IMR-90 (cell line): ENCODE results near the gene MYO3B. TPM values are rescaled to one million over a fixed set of nuclear protein-coding genes. Genes with fewer than 3 reads are reported as not detected.
A peak's percentile ranks its signal among the peaks of the same experiment; 100 is the strongest.

ENCODE experiments used
- ATAC-seq: fragments of 200-7000 bp; cut with Tn5 transposase; 2 replicates; pipeline ENCODE4 v1.9.1; 2020; ENCODE audit warnings: low read depth, mild to moderate bottlenecking, moderate library complexity
- BruUV-seq: library from RNA; stranded (reverse); fragments of 400-500 nt; replicated peaks from 2 replicates; lab custom pipeline; 2021; lab: Mats Ljungman, UMichigan
- CTCF ChIA-PET: fragments of 300-600 bp; formaldehyde crosslinking; extraction: SDS; loops from one replicate; lab custom pipeline; 2021; ENCODE audit warnings: antibody characterized with exemption; lab: Yijun Ruan, JAX
- POLR2A ChIA-PET: fragments of 300-600 bp; sonication (Branson Sonifier 250); formaldehyde crosslinking; loops from one replicate; lab custom pipeline; 2022; ENCODE audit warnings: antibody characterized with exemption; ENCODE audit not compliant: unreplicated experiment; lab: Charles Lee
- DNase-seq: peaks from one replicate; pipeline ENCODE4 v3.0.0; 2013
- H2AFZ ChIP-seq: replicated peaks from 2 replicates; pipeline ENCODE3; 2013; ENCODE audit warnings: low read length, mild to moderate bottlenecking; ENCODE audit not compliant: poor library complexity
- H2AK5ac ChIP-seq: 2 replicates; pipeline ENCODE4 v1.6.1; 2013; ENCODE audit warnings: low read depth, low read length, inconsistent platforms
- H2AK9ac ChIP-seq: replicated peaks from 2 replicates; pipeline ENCODE3; 2013; ENCODE audit warnings: mild to moderate bottlenecking, low read depth, low read length, moderate library complexity; ENCODE audit not compliant: poor library complexity
- H2BK120ac ChIP-seq: 2 replicates; pipeline ENCODE4 v1.6.1; 2013; ENCODE audit warnings: low read depth, low read length, inconsistent platforms
- H2BK15ac ChIP-seq: 3 replicates; pipeline ENCODE4 v1.6.1; 2013; ENCODE audit warnings: low read depth, low read length, inconsistent platforms
- H2BK20ac ChIP-seq: 2 replicates; pipeline ENCODE4 v1.6.1; 2013; ENCODE audit warnings: low read depth, mild to moderate bottlenecking, inconsistent platforms, low read length, moderate library complexity
- H2BK5ac ChIP-seq: 2 replicates; pipeline ENCODE4 v1.6.1; 2013; ENCODE audit warnings: mild to moderate bottlenecking, low read depth, low read length, inconsistent platforms; ENCODE audit not compliant: poor library complexity, severe bottlenecking
- H3K14ac ChIP-seq: replicated peaks from 2 replicates; pipeline ENCODE4 v1.6.1; 2013; ENCODE audit warnings: low read depth, low read length, inconsistent platforms
- H3K18ac ChIP-seq: 2 replicates; pipeline ENCODE4 v1.6.1; 2013; ENCODE audit warnings: low read depth, low read length, control low read depth
- H3K23ac ChIP-seq: 2 replicates; pipeline ENCODE4 v1.6.1; 2013; ENCODE audit warnings: low read depth, low read length, inconsistent platforms
- H3K27ac ChIP-seq: 2 replicates; pipeline ENCODE4 v1.5.1; 2013; ENCODE audit warnings: mild to moderate bottlenecking, control low read depth, low read length; ENCODE audit not compliant: insufficient read depth
- H3K27me3 ChIP-seq: 2 replicates; pipeline ENCODE4 v1.6.1; 2013; ENCODE audit warnings: low read length; ENCODE audit not compliant: control insufficient read depth, insufficient read depth
- H3K36me3 ChIP-seq: 2 replicates; pipeline ENCODE4 v1.6.1; 2013; ENCODE audit warnings: low read length, mixed read lengths; ENCODE audit not compliant: control insufficient read depth, insufficient read depth
- H3K4ac ChIP-seq: 2 replicates; pipeline ENCODE4 v1.6.1; 2013; ENCODE audit warnings: low read depth, low read length, inconsistent platforms
- H3K4me1 ChIP-seq: 2 replicates; pipeline ENCODE4 v1.6.1; 2013; ENCODE audit warnings: low read length, mixed read lengths; ENCODE audit not compliant: control insufficient read depth, insufficient read depth
- H3K4me2 ChIP-seq: 2 replicates; pipeline ENCODE4 v1.6.1; 2013; ENCODE audit warnings: low read depth, mild to moderate bottlenecking, control low read depth, low read length, moderate library complexity
- H3K4me3 ChIP-seq: 2 replicates; pipeline ENCODE4 v1.5.1; 2013; ENCODE audit warnings: low read depth, mild to moderate bottlenecking, control low read depth, low read length, moderate library complexity; ENCODE audit not compliant: insufficient read depth
- H3K56ac ChIP-seq: 2 replicates; pipeline ENCODE4 v1.6.1; 2013; ENCODE audit warnings: low read length, inconsistent platforms; ENCODE audit not compliant: insufficient read depth; ENCODE audit errors: extremely low read depth
- H3K79me1 ChIP-seq, 2 experiments: 2 replicates each; pipeline ENCODE4 v1.6.1; 2013; ENCODE audit warnings: low read length in 2 of 2, inconsistent platforms in 1 of 2, low read depth in 1 of 2
- H3K9ac ChIP-seq: 2 replicates; pipeline ENCODE4 v1.6.1; 2013; ENCODE audit warnings: low read depth, low read length, control low read depth
- H3K9me1 ChIP-seq: 2 replicates; pipeline ENCODE4 v1.6.1; 2013; ENCODE audit warnings: low read length, inconsistent platforms; ENCODE audit not compliant: insufficient read depth
- H3K9me3 ChIP-seq: 2 replicates; pipeline ENCODE4 v1.6.1; 2013; ENCODE audit warnings: low read length; ENCODE audit not compliant: control insufficient read depth, insufficient read depth
- H4K20me1 ChIP-seq: 2 replicates; pipeline ENCODE4 v1.6.1; 2013; ENCODE audit warnings: low read length, inconsistent platforms; ENCODE audit not compliant: insufficient read depth
- H4K5ac ChIP-seq: 2 replicates; pipeline ENCODE4 v1.6.1; 2013; ENCODE audit warnings: mild to moderate bottlenecking, low read depth, low read length, control low read depth
- H4K8ac ChIP-seq, 2 experiments: 2 replicates each; pipeline ENCODE4 v1.6.1; 2013; ENCODE audit warnings: low read depth in 2 of 2, low read length in 2 of 2, control low read depth in 1 of 2, inconsistent platforms in 1 of 2
- H4K91ac ChIP-seq: 2 replicates; pipeline ENCODE4 v1.6.1; 2013; ENCODE audit warnings: low read depth, low read length, inconsistent platforms; ENCODE audit not compliant: insufficient read depth
- BHLHE40 ChIP-seq: fragments of 150-350 bp; IDR thresholded peaks from 2 replicates; pipeline ENCODE4 v1.6.1; 2016; ENCODE audit warnings: mild to moderate bottlenecking, low read depth, low read length
- CEBPB ChIP-seq: IDR thresholded peaks from 2 replicates; pipeline ENCODE4 v1.6.1; 2012; ENCODE audit warnings: low read depth, low read length, improper control_type of control experiment
- CHD1 ChIP-seq: IDR thresholded peaks from 2 replicates; pipeline ENCODE4 v1.6.1; 2012; ENCODE audit warnings: low read depth, low read length, improper control_type of control experiment
- CTCF ChIP-seq: conservative IDR thresholded peaks from 2 replicates; pipeline ENCODE4 v1.5.1; 2012; ENCODE audit warnings: mild to moderate bottlenecking, low read depth, low read length, improper control_type of control experiment
- FOS ChIP-seq: fragments of 150-350 bp; IDR thresholded peaks from 2 replicates; pipeline ENCODE4 v1.6.1; 2016; ENCODE audit warnings: low read depth, low read length
- MAFK ChIP-seq: IDR thresholded peaks from 2 replicates; pipeline ENCODE4 v1.6.1; 2012; ENCODE audit warnings: low read depth, low read length, improper control_type of control experiment
- MAZ ChIP-seq: IDR thresholded peaks from 2 replicates; pipeline ENCODE4 v1.6.1; 2012; ENCODE audit warnings: low read depth, mild to moderate bottlenecking, low read length, improper control_type of control experiment, moderate library complexity, borderline replicate concordance
- MXI1 ChIP-seq: IDR thresholded peaks from 2 replicates; pipeline ENCODE4 v1.6.1; 2012; ENCODE audit warnings: low read depth, mild to moderate bottlenecking, low read length, moderate library complexity, borderline replicate concordance
- NFE2L2 ChIP-seq: fragments of 150-350 bp; IDR thresholded peaks from 2 replicates; pipeline ENCODE4 v1.6.1; 2016; ENCODE audit warnings: low read depth, mild to moderate bottlenecking, low read length
- RAD21 ChIP-seq: IDR thresholded peaks from 2 replicates; pipeline ENCODE4 v1.6.1; 2012; ENCODE audit warnings: low read length, improper control_type of control experiment
- RCOR1 ChIP-seq: IDR thresholded peaks from 2 replicates; pipeline ENCODE4 v1.6.1; 2012; ENCODE audit warnings: mild to moderate bottlenecking, low read length, improper control_type of control experiment; ENCODE audit not compliant: insufficient replicate concordance
- RFX5 ChIP-seq: IDR thresholded peaks from 2 replicates; pipeline ENCODE4 v1.8.0; 2012; ENCODE audit warnings: low read depth, mild to moderate bottlenecking, low read length, moderate library complexity
- SMC3 ChIP-seq: fragments of 150-350 bp; IDR thresholded peaks from 2 replicates; pipeline ENCODE4 v1.6.1; 2016; ENCODE audit warnings: low read depth, mild to moderate bottlenecking, antibody characterized with exemption, low read length, moderate library complexity
- USF2 ChIP-seq: fragments of 150-350 bp; IDR thresholded peaks from 2 replicates; pipeline ENCODE4 v1.6.1; 2017; ENCODE audit warnings: mild to moderate bottlenecking, antibody characterized with exemption, low read length, low read depth
- WGBS, 2 experiments: methylation state at CpG; one replicate each; pipeline versions ENCODE4 v1.1.5 to v1.1.7; 2013; ENCODE audit warnings: missing lambda C conversion rate in 2 of 2; ENCODE audit not compliant: insufficient read length in 1 of 2; ENCODE audit errors: extremely low coverage in 2 of 2; 5-methylcytosine and 5-hydroxymethylcytosine counted together
- dilution Hi-C: fragments of 300-500 bp; cut with HindIII; formaldehyde crosslinking; loops from one replicate; pipeline ENCODE4 v1.14.3; 2018; ENCODE audit warnings: low sequenced_read_pairs; ENCODE audit not compliant: unreplicated experiment
- in situ Hi-C: fragments of 300-500 bp; cut with MboI; formaldehyde crosslinking; loops from 3 replicates; pipeline ENCODE4 v1.14.3; 2019; ENCODE audit warnings: low sequenced_read_pairs, inconsistent platforms, mixed read lengths
- intact Hi-C: fragments of 100-400 bp; cut with micrococcal nuclease; formaldehyde crosslinking; loops from 2 replicates; pipeline ENCODE4 v1.10.0; 2022
- polyA plus RNA-seq, 3 experiments: library from polyadenylated mRNA; depleted of rRNA; stranded (reverse); fragments of >200 nt; gene quantifications; 2 replicates each; pipeline ENCODE4 v1.2.3, GENCODE V29; 2012; ENCODE audit warnings: low replicate concordance in 1 of 3
- total RNA-seq: library from RNA; depleted of rRNA; stranded (reverse); fragments of >200 nt; gene quantifications from 2 replicates; pipeline ENCODE4 v1.2.3, GENCODE V29; 2012
- TF ChIP-seq, protein P1 (sequence below): fragments of 150-350 bp; IDR thresholded peaks from 2 replicates; pipeline ENCODE4 v1.6.1; 2016; ENCODE audit warnings: low read depth, mild to moderate bottlenecking, low read length, moderate library complexity, borderline replicate concordance

The MYO3B gene
- total and polyA plus RNA-seq, 2 of the 4 experiments (the other 2 are of a cell fraction) = 0.02 TPM; not detected in 1

GRCh38 chr2:170140561-170140960 is 37.4 kb upstream of the MYO3B start:
- no TSS peak for BruUV-seq
- Histone ChIP-seq H2AFZ (peak overlapping the region; percentile 63), H3K23ac (no peak overlapping the region), H3K27ac (no peak overlapping the region), H2AK9ac (no peak overlapping the region), H3K56ac (no peak overlapping the region), H3K4me2 (no peak overlapping the region), H2BK15ac (no peak overlapping the region), H4K8ac (no peak overlapping the region), H2AK5ac (no peak overlapping the region), H3K79me1 (no peaks in the 10 kb centered on the region), H3K9me1 (no peaks in the 10 kb centered on the region), H3K18ac (no peak overlapping the region), H4K20me1 (no peaks in the 10 kb centered on the region), H3K27me3 (no peaks in the 10 kb centered on the region), H3K9ac (no peak overlapping the region), H2BK5ac (no peak overlapping the region), H2BK120ac (no peak overlapping the region), H3K36me3 (no peaks in the 10 kb centered on the region), H3K4ac (no peak overlapping the region), H3K14ac (no peak overlapping the region), H4K5ac (no peak overlapping the region), H3K4me3 (no peak overlapping the region), H4K91ac (no peak overlapping the region), H2BK20ac (no peak overlapping the region), H3K4me1 (no peaks in the 10 kb centered on the region), H3K9me3 (no peaks in the 10 kb centered on the region)
- in situ Hi-C loops (no loop called here), dilution Hi-C loops (no loop called here), intact Hi-C loops (no loop called here)
- ATAC-seq (no peak), DNase-seq (peak; percentile 17)
- POLR2A ChIA-PET = no interaction called here
- CTCF ChIA-PET = no interaction called here
- WGBS, 2 experiments = no CpG with 5 or more reads among the region's 5 CpGs
- TF ChIP-seq MAZ (no peak), CHD1 (no peak), CTCF (no peak), MXI1 (no peak), NFE2L2 (no peak), SMC3 (no peak), CEBPB (no peak), RAD21 (no peak), USF2 (no peak), BHLHE40 (no peak), RFX5 (no peak), MAFK (no peak), RCOR1 (no peak), FOS (no peak)
- TF ChIP-seq, protein P1, sequence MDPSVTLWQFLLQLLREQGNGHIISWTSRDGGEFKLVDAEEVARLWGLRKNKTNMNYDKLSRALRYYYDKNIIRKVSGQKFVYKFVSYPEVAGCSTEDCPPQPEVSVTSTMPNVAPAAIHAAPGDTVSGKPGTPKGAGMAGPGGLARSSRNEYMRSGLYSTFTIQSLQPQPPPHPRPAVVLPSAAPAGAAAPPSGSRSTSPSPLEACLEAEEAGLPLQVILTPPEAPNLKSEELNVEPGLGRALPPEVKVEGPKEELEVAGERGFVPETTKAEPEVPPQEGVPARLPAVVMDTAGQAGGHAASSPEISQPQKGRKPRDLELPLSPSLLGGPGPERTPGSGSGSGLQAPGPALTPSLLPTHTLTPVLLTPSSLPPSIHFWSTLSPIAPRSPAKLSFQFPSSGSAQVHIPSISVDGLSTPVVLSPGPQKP = no peak
